HG02870 (cell line): ENCODE measurements around the gene ZFP57.

ENCODE experiments used
- ATAC-seq: cut with Tn5 transposase; IDR thresholded peaks from one replicate; pipeline ENCODE4 v1.9.1; 2021; ENCODE audit warnings: mild to moderate bottlenecking, moderate library complexity; ENCODE audit not compliant: unreplicated experiment

The ZFP57 gene

GRCh38 chr6:29626948-29627754, 53.8 kb downstream of the ZFP57 start:
- no peak for ATAC-seq

- ATAC-seq: no peak
Observed at GRCh38 chr6:29625337-29625930, 55.5 kb downstream of the ZFP57 start.

- ATAC-seq: no peak
Observed at GRCh38 chr6:29624520-29624961, 56.4 kb downstream of the ZFP57 start.
